Measurements from ENCODE around the gene MOV10L1.

DNA sequence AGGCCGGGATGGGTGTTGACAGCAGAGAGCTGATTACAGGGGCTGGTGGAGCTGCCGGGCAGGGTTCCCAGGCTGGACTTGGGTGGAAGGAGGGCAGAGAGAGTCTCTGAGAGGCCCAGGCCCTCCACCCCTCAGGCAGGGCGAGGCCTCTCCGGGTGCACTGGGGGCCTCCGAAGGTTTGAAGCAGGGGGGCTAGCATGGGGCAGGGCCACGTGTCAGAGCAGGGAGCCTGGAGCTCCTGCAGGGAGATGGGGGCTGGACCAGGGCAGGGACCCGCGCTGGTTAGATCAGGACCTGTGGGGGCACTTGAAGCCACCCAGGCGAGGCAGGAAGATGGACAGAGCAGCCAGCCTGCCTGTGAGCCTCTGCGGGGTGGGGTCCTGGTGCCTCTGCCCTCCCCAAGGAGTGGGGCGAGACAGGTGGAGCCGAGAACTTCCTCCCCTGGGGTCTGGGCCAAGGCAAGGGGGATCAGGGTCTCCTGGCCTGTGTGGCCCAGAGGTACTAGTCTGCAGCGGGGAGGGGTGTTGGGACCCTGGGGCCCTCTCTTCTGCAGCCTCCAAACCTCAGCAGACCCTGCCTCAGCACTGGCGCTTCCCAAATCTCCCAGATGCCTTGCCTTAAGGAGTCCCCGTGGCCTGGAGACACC lies 81.6 kb downstream of the MOV10L1 start:
- TF ChIP-seq, protein P1, sequence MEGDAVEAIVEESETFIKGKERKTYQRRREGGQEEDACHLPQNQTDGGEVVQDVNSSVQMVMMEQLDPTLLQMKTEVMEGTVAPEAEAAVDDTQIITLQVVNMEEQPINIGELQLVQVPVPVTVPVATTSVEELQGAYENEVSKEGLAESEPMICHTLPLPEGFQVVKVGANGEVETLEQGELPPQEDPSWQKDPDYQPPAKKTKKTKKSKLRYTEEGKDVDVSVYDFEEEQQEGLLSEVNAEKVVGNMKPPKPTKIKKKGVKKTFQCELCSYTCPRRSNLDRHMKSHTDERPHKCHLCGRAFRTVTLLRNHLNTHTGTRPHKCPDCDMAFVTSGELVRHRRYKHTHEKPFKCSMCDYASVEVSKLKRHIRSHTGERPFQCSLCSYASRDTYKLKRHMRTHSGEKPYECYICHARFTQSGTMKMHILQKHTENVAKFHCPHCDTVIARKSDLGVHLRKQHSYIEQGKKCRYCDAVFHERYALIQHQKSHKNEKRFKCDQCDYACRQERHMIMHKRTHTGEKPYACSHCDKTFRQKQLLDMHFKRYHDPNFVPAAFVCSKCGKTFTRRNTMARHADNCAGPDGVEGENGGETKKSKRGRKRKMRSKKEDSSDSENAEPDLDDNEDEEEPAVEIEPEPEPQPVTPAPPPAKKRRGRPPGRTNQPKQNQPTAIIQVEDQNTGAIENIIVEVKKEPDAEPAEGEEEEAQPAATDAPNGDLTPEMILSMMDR (IDR thresholded peaks at IDR 0.05 in 4 of 5, conservative IDR thresholded peaks at IDR 0.05 in 1 of 5): no peak
- no peak for TF ChIP-seq POLR2A (IDR thresholded peaks at IDR 0.05)

Data from gastrocnemius medialis (tissue), 4 donors.